Measurements from ENCODE around the gene TUBGCP3. TPM values are rescaled to one million over a fixed set of nuclear protein-coding genes. Genes with fewer than 3 reads are reported as not detected.

Gene TUBGCP3
- total RNA-seq, 6 donors from 2014 or later, result 27.7 to 50.3 (median 34.9) TPM

- Histone ChIP-seq H3K4me3 (no peak overlapping the region), H3K9me3 (no peaks in the 10 kb centered on the region), H3K27ac (peak overlapping the region in 2 of 4 donors; percentile 43 to 62), H3K4me1 (peaks cover 10 to 26% (median 11%) of the 10 kb centered on the region in 4 donors), H3K27me3 (no peaks in the 10 kb centered on the region), H3K36me3 (no peaks in the 10 kb centered on the region)
- DNase-seq (no peak), ATAC-seq (ENCODE audit: low FRiP score in 2 of 2) (no peak)
- TF ChIP-seq CTCF (IDR thresholded peaks at IDR 0.05), result no peak
- no peak for TF ChIP-seq EP300 (IDR thresholded peaks at IDR 0.05)
- TF ChIP-seq POLR2A (IDR thresholded peaks at IDR 0.05), result no peak
- no peak for TF ChIP-seq POLR2AphosphoS5 (IDR thresholded peaks at IDR 0.05)
- 70 to 80% methylated on average over 9 of the region's 9 CpGs for WGBS, 2 donors
Observed at GRCh38 chr13:112582263-112582662, 5.7 kb downstream of the TUBGCP3 start.

- DNase-seq (no peak), ATAC-seq (ENCODE audit: low FRiP score in 2 of 2) (no peak)
- TF ChIP-seq EP300 (IDR thresholded peaks at IDR 0.05), result no peak
- Histone ChIP-seq H3K27me3 (no peaks in the 10 kb centered on the region), H3K9me3 (no peaks in the 10 kb centered on the region), H3K4me1 (peaks cover 0 to 17% (median 1%) of the 10 kb centered on the region in 4 donors), H3K36me3 (no peaks in the 10 kb centered on the region), H3K27ac (no peak overlapping the region), H3K4me3 (no peak overlapping the region)
- WGBS, 2 donors, result 65 to 80% methylated on average over 3 of the region's 3 CpGs
Observed at GRCh38 chr13:112580912-112581311, 7.0 kb downstream of the TUBGCP3 start.

- Histone ChIP-seq H3K27me3 (no peaks in the 10 kb centered on the region), H3K27ac (no peak overlapping the region), H3K9me3 (no peaks in the 10 kb centered on the region), H3K36me3 (no peaks in the 10 kb centered on the region), H3K4me3 (no peak overlapping the region), H3K4me1 (peaks cover 7 to 23% (median 8%) of the 10 kb centered on the region in 4 donors)
- TF ChIP-seq POLR2AphosphoS5 (IDR thresholded peaks at IDR 0.05) (no peak), EP300 (IDR thresholded peaks at IDR 0.05) (no peak), CTCF (IDR thresholded peaks at IDR 0.05) (no peak), POLR2A (IDR thresholded peaks at IDR 0.05) (no peak)
- WGBS, 2 donors, result 97% methylated on average over 2 of the region's 2 CpGs
- ATAC-seq (ENCODE audit: low FRiP score in 2 of 2) (no peak), DNase-seq (no peak)
Observed at GRCh38 chr13:112580211-112580610, 7.7 kb downstream of the TUBGCP3 start.

- peaks cover 15 to 30% (median 16%) of the 10 kb centered on the region in 4 donors for H3K4me1 ChIP-seq
- no peak for ATAC-seq (ENCODE audit: low FRiP score in 2 of 2)
- H3K4me3 ChIP-seq, result no peak overlapping the region
- H3K9me3 ChIP-seq, result no peaks in the 10 kb centered on the region
- peak in 1 of 2 donors; percentile 60 for DNase-seq
- no peak overlapping the region for H3K27ac ChIP-seq
- WGBS, 2 donors, result 93 to 94% methylated on average over 8 to 14 of the region's 18 CpGs
- TF ChIP-seq CTCF (IDR thresholded peaks at IDR 0.05), result no peak
- no peak for TF ChIP-seq POLR2A (IDR thresholded peaks at IDR 0.05)
- TF ChIP-seq EP300 (IDR thresholded peaks at IDR 0.05), result no peak
- TF ChIP-seq POLR2AphosphoS5 (IDR thresholded peaks at IDR 0.05), result no peak
- H3K27me3 ChIP-seq, result no peaks in the 10 kb centered on the region
- no peaks in the 10 kb centered on the region for H3K36me3 ChIP-seq
Observed at GRCh38 chr13:112579310-112579843, 8.6 kb downstream of the TUBGCP3 start.

GRCh38 chr13:112576768-112577167 lies 11.2 kb downstream of the TUBGCP3 start:
- Histone ChIP-seq H3K9me3 (no peaks in the 10 kb centered on the region), H3K27me3 (no peaks in the 10 kb centered on the region), H3K4me3 (no peak overlapping the region), H3K36me3 (no peaks in the 10 kb centered on the region), H3K4me1 (peaks cover 27 to 43% (median 35%) of the 10 kb centered on the region in 4 donors), H3K27ac (no peak overlapping the region)
- ATAC-seq (ENCODE audit: low FRiP score in 2 of 2) (no peak), DNase-seq (no peak)
- TF ChIP-seq CTCF (IDR thresholded peaks at IDR 0.05) (no peak), EP300 (IDR thresholded peaks at IDR 0.05) (no peak), POLR2AphosphoS5 (IDR thresholded peaks at IDR 0.05) (no peak), POLR2A (IDR thresholded peaks at IDR 0.05) (no peak)

All from upper lobe of left lung (tissue), 6 donors.